ENCODE data around the gene RAD51B.

- no peak for TF ChIP-seq POLR2AphosphoS5 (IDR thresholded peaks at IDR 0.05; ENCODE audit: low read depth)
- TF ChIP-seq, protein P1, sequence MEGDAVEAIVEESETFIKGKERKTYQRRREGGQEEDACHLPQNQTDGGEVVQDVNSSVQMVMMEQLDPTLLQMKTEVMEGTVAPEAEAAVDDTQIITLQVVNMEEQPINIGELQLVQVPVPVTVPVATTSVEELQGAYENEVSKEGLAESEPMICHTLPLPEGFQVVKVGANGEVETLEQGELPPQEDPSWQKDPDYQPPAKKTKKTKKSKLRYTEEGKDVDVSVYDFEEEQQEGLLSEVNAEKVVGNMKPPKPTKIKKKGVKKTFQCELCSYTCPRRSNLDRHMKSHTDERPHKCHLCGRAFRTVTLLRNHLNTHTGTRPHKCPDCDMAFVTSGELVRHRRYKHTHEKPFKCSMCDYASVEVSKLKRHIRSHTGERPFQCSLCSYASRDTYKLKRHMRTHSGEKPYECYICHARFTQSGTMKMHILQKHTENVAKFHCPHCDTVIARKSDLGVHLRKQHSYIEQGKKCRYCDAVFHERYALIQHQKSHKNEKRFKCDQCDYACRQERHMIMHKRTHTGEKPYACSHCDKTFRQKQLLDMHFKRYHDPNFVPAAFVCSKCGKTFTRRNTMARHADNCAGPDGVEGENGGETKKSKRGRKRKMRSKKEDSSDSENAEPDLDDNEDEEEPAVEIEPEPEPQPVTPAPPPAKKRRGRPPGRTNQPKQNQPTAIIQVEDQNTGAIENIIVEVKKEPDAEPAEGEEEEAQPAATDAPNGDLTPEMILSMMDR (IDR thresholded peaks at IDR 0.05; ENCODE audit: insufficient read depth, low read length) = no peak
- TF ChIP-seq GABPA (IDR thresholded peaks at IDR 0.05; ENCODE audit: low read depth) = no peak
- TF ChIP-seq, protein P2, sequence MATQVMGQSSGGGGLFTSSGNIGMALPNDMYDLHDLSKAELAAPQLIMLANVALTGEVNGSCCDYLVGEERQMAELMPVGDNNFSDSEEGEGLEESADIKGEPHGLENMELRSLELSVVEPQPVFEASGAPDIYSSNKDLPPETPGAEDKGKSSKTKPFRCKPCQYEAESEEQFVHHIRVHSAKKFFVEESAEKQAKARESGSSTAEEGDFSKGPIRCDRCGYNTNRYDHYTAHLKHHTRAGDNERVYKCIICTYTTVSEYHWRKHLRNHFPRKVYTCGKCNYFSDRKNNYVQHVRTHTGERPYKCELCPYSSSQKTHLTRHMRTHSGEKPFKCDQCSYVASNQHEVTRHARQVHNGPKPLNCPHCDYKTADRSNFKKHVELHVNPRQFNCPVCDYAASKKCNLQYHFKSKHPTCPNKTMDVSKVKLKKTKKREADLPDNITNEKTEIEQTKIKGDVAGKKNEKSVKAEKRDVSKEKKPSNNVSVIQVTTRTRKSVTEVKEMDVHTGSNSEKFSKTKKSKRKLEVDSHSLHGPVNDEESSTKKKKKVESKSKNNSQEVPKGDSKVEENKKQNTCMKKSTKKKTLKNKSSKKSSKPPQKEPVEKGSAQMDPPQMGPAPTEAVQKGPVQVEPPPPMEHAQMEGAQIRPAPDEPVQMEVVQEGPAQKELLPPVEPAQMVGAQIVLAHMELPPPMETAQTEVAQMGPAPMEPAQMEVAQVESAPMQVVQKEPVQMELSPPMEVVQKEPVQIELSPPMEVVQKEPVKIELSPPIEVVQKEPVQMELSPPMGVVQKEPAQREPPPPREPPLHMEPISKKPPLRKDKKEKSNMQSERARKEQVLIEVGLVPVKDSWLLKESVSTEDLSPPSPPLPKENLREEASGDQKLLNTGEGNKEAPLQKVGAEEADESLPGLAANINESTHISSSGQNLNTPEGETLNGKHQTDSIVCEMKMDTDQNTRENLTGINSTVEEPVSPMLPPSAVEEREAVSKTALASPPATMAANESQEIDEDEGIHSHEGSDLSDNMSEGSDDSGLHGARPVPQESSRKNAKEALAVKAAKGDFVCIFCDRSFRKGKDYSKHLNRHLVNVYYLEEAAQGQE (IDR thresholded peaks at IDR 0.05; ENCODE audit: insufficient replicate concordance, low read depth) = no peak
These were observed 907.9 kb downstream of the RAD51B start for GRCh38 chr14:68727315-68728047.

Data from HL-60 (cell line).